NCI-H1417 treated with DMSO at 0.1 percent for 48 hours (cell line): Measurements from ENCODE around the gene IL1RL2.

Experiments used
- DNase-seq: peaks from one replicate; lab custom pipeline; 2025; lab: John Stamatoyannopoulos, UW

IL1RL2 gene

GRCh38 chr2:102186791-102187495 lies at the start of gene IL1RL2:
TSS of gene IL1RL2 (plus strand) at chr2:102187023. CDS start at chr2:102187868, 845 bp downstream.
- DNase-seq, result no peak

GRCh38 chr2:102137138-102137537 lies 49.7 kb upstream of the IL1RL2 start:
- no peak for DNase-seq

GRCh38 chr2:102138331-102138730 lies 48.5 kb upstream of the IL1RL2 start:
- DNase-seq, result no peak

- no peak for DNase-seq
Measured at GRCh38 chr2:102139851-102140250, 47.0 kb upstream of the IL1RL2 start.

- DNase-seq, result no peak
Measured at GRCh38 chr2:102140377-102140776, 46.4 kb upstream of the IL1RL2 start.

- DNase-seq, result no peak
Measured at GRCh38 chr2:102141011-102141943, 45.5 kb upstream of the IL1RL2 start.

GRCh38 chr2:102141970-102142828 lies 44.6 kb upstream of the IL1RL2 start, which contains the start of gene IL1R1:
TSS of gene IL1R1 (plus strand) at chr2:102142746. CDS start at chr2:102157725, 14,979 bp downstream.
- DNase-seq, result no peak

GRCh38 chr2:102142829-102143449 lies 43.9 kb upstream of the IL1RL2 start:
- DNase-seq, result no peak

GRCh38 chr2:102143450-102143985 lies 43.3 kb upstream of the IL1RL2 start:
- no peak for DNase-seq

- DNase-seq, result no peak
Measured at GRCh38 chr2:102144128-102144527, 42.7 kb upstream of the IL1RL2 start.

- no peak for DNase-seq
Measured at GRCh38 chr2:102145107-102145506, 41.7 kb upstream of the IL1RL2 start.

- no peak for DNase-seq
Measured at GRCh38 chr2:102145934-102146333, 40.9 kb upstream of the IL1RL2 start.

GRCh38 chr2:102147935-102148334 lies 38.9 kb upstream of the IL1RL2 start:
- DNase-seq, result no peak

- no peak for DNase-seq
Measured at GRCh38 chr2:102149243-102149642, 37.6 kb upstream of the IL1RL2 start.

GRCh38 chr2:102149644-102150455 lies 37.0 kb upstream of the IL1RL2 start:
- no peak for DNase-seq

- DNase-seq, result no peak
Measured at GRCh38 chr2:102154364-102154763, 32.5 kb upstream of the IL1RL2 start.

GRCh38 chr2:102154946-102155702 lies 31.7 kb upstream of the IL1RL2 start:
- DNase-seq, result no peak

- DNase-seq, result no peak
Measured at GRCh38 chr2:102155703-102156515, 30.9 kb upstream of the IL1RL2 start.
